HG03520 (cell line): Measurements from ENCODE around the gene MAT2A.
"Not testable (repeated sequence)": the region's sequence is repeated elsewhere in the genome, so short reads cannot be mapped to it uniquely, and the experiment has no call there.

ENCODE experiments used
- ATAC-seq: cut with Tn5 transposase; IDR thresholded peaks from one replicate; pipeline ENCODE4 v1.9.1; 2021; ENCODE audit warnings: mild to moderate bottlenecking, moderate library complexity; ENCODE audit not compliant: unreplicated experiment

The MAT2A gene

DNA sequence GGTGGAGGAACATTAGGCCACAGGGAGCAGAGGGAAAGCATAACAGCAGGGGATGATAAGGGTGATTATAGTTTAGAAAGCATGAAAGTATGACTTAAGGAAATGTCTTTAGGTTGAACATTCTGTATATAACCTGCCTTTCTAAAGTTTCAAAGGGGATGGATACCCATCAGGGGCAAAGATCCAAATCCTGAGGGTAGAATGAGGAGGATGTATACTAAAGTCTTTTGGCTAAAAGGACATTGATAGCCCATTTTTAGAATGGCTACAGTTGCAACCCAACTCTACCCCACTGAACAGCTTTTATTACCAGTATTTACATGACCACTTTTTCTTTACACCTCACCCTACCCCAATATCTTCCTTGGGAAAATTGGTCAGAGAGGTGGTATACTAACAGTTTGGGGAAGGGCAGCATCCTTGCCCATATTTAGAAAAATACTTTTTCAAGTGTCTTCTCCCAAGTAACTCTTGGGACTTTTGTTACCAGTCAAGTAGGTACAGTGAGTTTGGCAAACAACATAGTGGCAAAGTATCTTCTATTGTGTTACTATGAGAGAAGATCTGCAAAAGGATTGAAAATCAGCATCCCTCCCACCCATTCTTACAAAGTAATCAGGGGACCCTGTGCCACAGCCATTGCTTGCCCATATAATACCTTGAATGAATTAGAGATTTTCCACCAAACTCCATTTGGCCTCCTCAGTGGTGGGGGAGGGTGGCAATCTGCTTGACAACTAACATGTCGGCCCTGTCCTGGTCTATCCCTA lies 8.3 kb downstream of the MAT2A start:
- no peak for ATAC-seq

- no peak for ATAC-seq
Observed at GRCh38 chr2:85547859-85548607, 9.1 kb downstream of the MAT2A start.

DNA sequence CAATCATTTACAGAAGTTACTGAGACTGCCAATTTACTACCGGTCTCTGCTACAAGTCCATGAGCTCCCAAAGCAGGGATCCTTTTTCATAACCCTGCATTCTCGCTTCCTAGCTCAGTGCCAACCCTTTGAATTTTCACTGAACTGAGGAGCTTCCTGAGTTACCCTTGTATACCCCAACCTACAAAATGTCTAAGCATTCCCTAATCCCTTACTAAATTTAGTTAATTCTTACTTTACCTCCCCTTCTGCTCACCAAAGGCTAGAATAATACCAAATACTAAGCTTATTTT lies 9.6 kb downstream of the MAT2A start:
- ATAC-seq: no peak

- ATAC-seq: no peak
Observed at GRCh38 chr2:85549095-85549494, 10.1 kb downstream of the MAT2A start.

DNA sequence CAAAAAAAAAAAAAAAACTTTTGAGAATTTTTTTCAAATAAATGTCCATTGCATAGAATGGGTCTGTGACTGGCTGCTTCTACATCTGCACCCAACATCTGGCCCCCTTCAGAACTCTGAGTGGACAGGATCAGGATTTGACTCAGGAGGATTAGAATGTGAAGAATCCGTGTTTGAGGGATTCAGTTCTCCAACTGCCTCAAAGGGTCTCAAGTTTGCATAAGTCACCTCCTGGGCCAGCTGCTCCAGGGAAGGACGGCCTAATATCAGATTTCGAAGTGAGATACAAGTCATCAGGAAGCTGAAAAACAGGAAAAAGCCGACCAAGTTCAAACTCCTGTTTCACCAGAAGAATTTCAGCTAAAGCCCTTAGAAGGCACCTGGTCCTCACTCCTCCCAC lies 10.9 kb downstream of the MAT2A start:
- ATAC-seq: no peak

- no peak for ATAC-seq
Observed at GRCh38 chr2:85550486-85550885, 11.5 kb downstream of the MAT2A start.

DNA sequence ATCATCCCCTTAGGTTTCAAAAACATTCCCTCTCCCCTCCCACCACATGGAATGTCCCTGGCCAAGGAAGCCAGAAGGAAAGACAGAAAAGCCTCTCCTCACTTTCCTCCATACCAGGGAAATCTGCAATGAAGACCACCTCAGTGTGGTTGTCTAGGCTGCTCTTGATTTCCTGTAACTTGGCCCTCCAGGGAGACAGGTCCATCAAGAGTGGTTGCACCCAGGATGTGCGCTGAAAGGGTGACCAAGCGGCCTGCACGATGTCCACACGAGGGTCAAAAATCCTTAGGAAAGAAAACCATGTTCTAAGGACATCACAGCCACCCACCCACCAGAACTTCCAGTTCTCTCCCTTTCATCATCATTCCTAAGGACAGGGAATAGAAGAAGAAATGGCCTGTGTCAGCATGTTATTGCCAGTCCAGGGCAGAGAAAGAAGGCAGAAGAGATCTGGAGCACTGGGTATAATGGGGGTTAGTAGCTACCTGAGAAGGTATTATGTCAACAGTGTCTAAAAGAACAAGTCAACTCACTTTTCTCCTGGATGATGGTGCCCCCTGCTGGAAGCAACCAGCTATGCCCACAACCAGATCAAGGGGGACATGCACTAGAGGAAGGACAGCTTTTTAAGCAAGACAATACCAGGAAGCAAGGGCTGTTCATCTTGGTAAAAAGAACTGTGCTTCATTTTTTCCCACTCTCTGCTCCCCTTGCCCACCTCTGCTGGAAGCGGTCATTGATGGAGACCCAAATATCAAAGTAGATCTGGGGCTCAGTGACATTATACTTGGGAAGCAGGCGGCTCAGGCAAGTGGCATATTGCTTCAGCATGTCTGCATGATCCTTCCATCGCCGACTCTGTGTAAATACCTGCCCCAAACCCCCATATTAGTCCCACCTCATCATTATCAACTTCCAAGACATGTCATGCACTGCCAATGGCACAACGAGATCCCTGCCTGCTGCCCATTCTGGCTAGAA lies 13.0 kb downstream of the MAT2A start:
- ATAC-seq: peak; percentile 55

- ATAC-seq: no peak
Observed at GRCh38 chr2:85553184-85553583, 14.2 kb downstream of the MAT2A start.

- no peak for ATAC-seq
Observed at GRCh38 chr2:85554980-85555612, 16.1 kb downstream of the MAT2A start.

GRCh38 chr2:85557130-85557529 lies 18.2 kb downstream of the MAT2A start:
- ATAC-seq: no peak

DNA sequence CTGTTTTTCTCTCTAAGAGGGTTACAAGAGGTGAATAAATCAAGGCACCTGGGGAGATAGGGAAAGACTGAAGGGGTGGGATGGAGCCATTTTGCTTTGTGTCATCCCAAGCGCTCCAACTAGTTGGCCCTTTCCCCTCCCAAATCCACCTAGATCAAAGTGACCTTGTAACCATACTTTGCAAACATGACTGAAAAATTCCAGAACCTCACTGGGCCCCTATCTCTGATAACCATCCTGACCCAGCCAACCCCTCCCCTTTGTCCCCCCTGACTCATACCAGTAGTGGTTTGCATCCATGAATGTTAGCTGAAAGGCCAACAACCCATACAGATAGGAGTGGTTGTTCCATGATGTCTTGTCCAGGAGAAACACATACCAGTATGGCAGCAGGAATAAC lies 19.2 kb downstream of the MAT2A start:
- no peak for ATAC-seq

- not testable (repeated sequence) for ATAC-seq
Observed at GRCh38 chr2:85560403-85560726, 21.4 kb downstream of the MAT2A start.

DNA sequence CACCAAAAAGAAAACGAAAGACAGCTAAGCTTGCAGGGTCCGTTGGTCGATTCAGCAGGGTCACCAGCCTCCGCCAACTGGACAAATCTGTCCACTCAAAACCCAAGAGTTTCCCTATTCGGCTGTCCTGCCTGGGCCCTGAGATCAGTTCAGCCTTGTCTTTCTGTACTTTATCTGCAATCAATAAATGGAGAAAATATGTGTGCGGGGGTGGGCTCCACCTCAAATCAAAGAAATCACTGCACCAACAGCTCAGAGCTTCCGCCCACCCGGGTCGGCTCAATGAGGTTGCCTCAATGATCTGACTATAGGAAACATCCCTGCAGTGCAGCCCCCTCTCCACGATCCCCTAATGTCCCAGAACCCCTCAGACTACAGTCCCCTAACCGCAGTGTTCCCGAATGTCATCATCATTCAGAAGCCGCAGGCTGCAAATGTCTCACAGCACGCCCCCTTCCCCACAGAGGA lies 21.9 kb downstream of the MAT2A start:
- ATAC-seq: peak; percentile 6

DNA sequence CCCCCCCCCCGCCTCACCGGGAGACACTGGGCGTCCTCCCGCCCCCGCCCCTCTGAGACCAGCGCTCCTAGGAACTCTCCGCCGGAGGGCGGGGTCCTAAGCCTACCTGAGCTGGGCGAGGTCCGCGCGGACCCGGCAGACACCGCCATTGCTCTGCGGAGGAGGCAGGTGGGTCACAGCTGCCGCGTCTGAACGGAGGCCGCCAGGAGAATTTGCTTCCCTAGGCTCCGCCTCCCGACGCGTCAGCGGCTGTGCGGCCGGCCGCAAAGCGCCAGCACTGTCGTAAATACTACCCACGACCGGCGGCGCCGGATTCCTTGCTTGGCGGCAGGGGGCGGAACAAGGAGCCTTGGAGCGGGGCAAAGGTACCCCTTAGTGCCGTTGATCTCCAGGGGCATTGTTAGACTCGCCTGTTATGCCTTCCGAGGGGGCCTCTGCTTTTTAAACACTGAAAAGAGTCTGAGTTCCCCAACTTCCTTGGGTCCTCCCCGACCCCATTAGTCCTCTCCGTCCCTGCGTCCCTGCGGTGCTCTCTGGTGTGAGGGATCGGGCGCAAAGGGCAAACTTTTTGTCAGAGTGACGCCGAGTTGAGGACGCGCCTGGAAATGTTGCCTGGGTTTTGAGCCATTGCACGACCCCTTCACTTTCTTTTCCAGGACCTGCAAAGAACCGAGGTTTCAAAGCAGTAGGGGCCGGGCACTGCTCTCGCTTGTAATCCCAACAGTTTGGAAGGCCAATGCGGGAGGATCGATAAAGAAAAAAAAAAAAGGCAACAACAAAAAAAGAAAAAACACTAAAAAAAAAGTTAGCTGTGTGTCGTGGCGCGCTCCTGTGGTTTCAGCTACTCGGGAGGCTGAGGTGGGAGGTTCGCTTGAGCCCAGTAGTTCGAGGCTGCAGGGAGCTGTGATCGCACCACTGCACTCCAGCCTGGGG lies 22.6 kb downstream of the MAT2A start, which contains the start of gene GGCX:
Gene GGCX, minus strand, starts transcription at position 214 of the 933 bp plus-strand sequence. Its CDS starts 65 bp downstream, at position 149.
- peak; percentile 79 for ATAC-seq

- no peak for ATAC-seq
Observed at GRCh38 chr2:85564144-85564563, 25.2 kb downstream of the MAT2A start.

DNA sequence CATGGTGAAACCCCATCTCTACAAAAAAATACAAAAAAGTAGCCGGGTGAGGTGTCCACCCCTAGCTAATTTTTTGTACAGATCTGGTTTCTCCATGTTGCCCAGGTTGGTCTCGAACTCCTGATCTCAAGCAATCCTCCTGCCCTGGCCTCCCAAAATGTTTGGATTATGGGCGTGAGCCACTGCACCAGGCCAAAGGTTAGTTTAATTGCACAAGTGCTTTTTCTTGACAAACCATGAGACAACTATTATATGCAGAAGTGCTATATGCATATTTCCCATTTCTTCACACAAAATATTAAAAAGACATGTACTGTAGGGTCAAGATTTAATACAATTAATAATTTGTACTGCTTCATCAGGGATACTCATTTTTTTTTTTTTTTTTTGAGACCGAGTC lies 27.3 kb downstream of the MAT2A start:
- ATAC-seq: no peak

GRCh38 chr2:85575739-85576138 lies 36.8 kb downstream of the MAT2A start:
- no peak for ATAC-seq

- ATAC-seq: no peak
Observed at GRCh38 chr2:85577063-85577385, 38.1 kb downstream of the MAT2A start.

- peak; percentile 54 for ATAC-seq
Observed at GRCh38 chr2:85577386-85578242, 38.6 kb downstream of the MAT2A start, which contains the start of gene VAMP8. Gene VAMP8 (plus strand): TSS chr2:85577586. CDS start chr2:85577647, 61 bp downstream.
